ENCODE measurements around the gene MISP.

MISP gene

GRCh38 chr19:710767-711166, 40.1 kb upstream of the MISP start:
- no peak for DNase-seq
- H3K27ac ChIP-seq (ENCODE audit: low read depth, low read length), result no peak overlapping the region
- H3K36me3 ChIP-seq (ENCODE audit: control insufficient read depth in 1 of 2, insufficient read depth in 2 of 2, low read length in 2 of 2), result peaks cover 2 to 4% of the 10 kb centered on the region in 2 experiments
- H3K4me1 ChIP-seq (ENCODE audit: control insufficient read depth in 1 of 2, insufficient read depth in 2 of 2, low read length in 2 of 2), result peaks cover 0 to 3% of the 10 kb centered on the region in 2 experiments
- H3K23ac ChIP-seq (ENCODE audit: low read length), result no peak overlapping the region
- H4K91ac ChIP-seq (ENCODE audit: low read depth, low read length), result no peak overlapping the region
- peaks cover 8% of the 10 kb centered on the region for H3K9me3 ChIP-seq (ENCODE audit: insufficient read depth, low read depth, low read length)
- H2BK12ac ChIP-seq (ENCODE audit: low read length), result no peak overlapping the region
- H2AFZ ChIP-seq (ENCODE audit: insufficient read depth, low read length, poor library complexity), result no peak overlapping the region
- no peak overlapping the region for H3K4me2 ChIP-seq (ENCODE audit: low read length)
- H4K8ac ChIP-seq (ENCODE audit: low read depth, low read length), result no peak overlapping the region
- no peak overlapping the region for H4K12ac ChIP-seq (ENCODE audit: low read depth, low read length)
- H3K14ac ChIP-seq (ENCODE audit: low read length), result no peak overlapping the region
- peaks cover 7% of the 10 kb centered on the region for H3K27me3 ChIP-seq (ENCODE audit: insufficient read depth, low read length)
- no peak overlapping the region for H2BK120ac ChIP-seq (ENCODE audit: insufficient read depth, low read length, poor library complexity)
- H3K18ac ChIP-seq (ENCODE audit: low read length), result no peak overlapping the region
- no peak overlapping the region for H3K4ac ChIP-seq (ENCODE audit: low read depth, low read length)
- H3K9ac ChIP-seq (ENCODE audit: low read length), result no peak overlapping the region
- H2AK5ac ChIP-seq (ENCODE audit: low read length), result no peak overlapping the region
- H3K79me1 ChIP-seq (ENCODE audit: low read length), result no peaks in the 10 kb centered on the region
- H3K4me3 ChIP-seq (ENCODE audit: low read depth, low read length), result no peak overlapping the region
- H2BK5ac ChIP-seq (ENCODE audit: low read depth, low read length, poor library complexity), result no peak overlapping the region
- no CpG with 5 or more reads among the region's 21 CpGs for WGBS (ENCODE audit: extremely low coverage, insufficient coverage, insufficient read length)
- H3K79me2 ChIP-seq (ENCODE audit: control insufficient read depth, insufficient read depth, low read length, poor library complexity), result no peaks in the 10 kb centered on the region

- Histone ChIP-seq H3K4me3 (ENCODE audit: low read depth, low read length) (no peak overlapping the region), H3K18ac (ENCODE audit: low read length) (no peak overlapping the region), H2BK120ac (ENCODE audit: insufficient read depth, low read length, poor library complexity) (no peak overlapping the region), H2BK5ac (ENCODE audit: low read depth, low read length, poor library complexity) (no peak overlapping the region), H3K23ac (ENCODE audit: low read length) (no peak overlapping the region), H3K14ac (ENCODE audit: low read length) (no peak overlapping the region), H3K36me3 (ENCODE audit: control insufficient read depth in 1 of 2, insufficient read depth in 2 of 2, low read length in 2 of 2) (peaks cover 2 to 4% of the 10 kb centered on the region in 2 experiments), H2AFZ (ENCODE audit: insufficient read depth, low read length, poor library complexity) (no peak overlapping the region), H4K8ac (ENCODE audit: low read depth, low read length) (no peak overlapping the region), H3K4me2 (ENCODE audit: low read length) (no peak overlapping the region), H3K4ac (ENCODE audit: low read depth, low read length) (no peak overlapping the region), H4K12ac (ENCODE audit: low read depth, low read length) (no peak overlapping the region), H4K91ac (ENCODE audit: low read depth, low read length) (no peak overlapping the region), H3K9me3 (ENCODE audit: insufficient read depth, low read depth, low read length) (peaks cover 10% of the 10 kb centered on the region), H3K79me1 (ENCODE audit: low read length) (no peaks in the 10 kb centered on the region), H2BK12ac (ENCODE audit: low read length) (no peak overlapping the region), H3K9ac (ENCODE audit: low read length) (no peak overlapping the region), H3K27me3 (ENCODE audit: insufficient read depth, low read length) (peaks cover 7% of the 10 kb centered on the region), H3K4me1 (ENCODE audit: control insufficient read depth in 1 of 2, insufficient read depth in 2 of 2, low read length in 2 of 2) (peaks cover 0 to 3% of the 10 kb centered on the region in 2 experiments), H2AK5ac (ENCODE audit: low read length) (no peak overlapping the region), H3K27ac (ENCODE audit: low read depth, low read length) (no peak overlapping the region), H3K79me2 (ENCODE audit: control insufficient read depth, insufficient read depth, low read length, poor library complexity) (no peaks in the 10 kb centered on the region)
- no CpG with 5 or more reads among the region's 8 CpGs for WGBS (ENCODE audit: extremely low coverage, insufficient coverage, insufficient read length)
- DNase-seq, result no peak
Measured at GRCh38 chr19:711254-711653, 39.7 kb upstream of the MISP start.

GRCh38 chr19:715347-715746, 35.6 kb upstream of the MISP start:
- Histone ChIP-seq H3K4ac (ENCODE audit: low read depth, low read length) (no peak overlapping the region), H4K12ac (ENCODE audit: low read depth, low read length) (no peak overlapping the region), H3K9me3 (ENCODE audit: insufficient read depth, low read depth, low read length) (peaks cover 8% of the 10 kb centered on the region), H3K36me3 (ENCODE audit: control insufficient read depth in 1 of 2, insufficient read depth in 2 of 2, low read length in 2 of 2) (peaks cover 2 to 4% of the 10 kb centered on the region in 2 experiments), H2AK5ac (ENCODE audit: low read length) (no peak overlapping the region), H2AFZ (ENCODE audit: insufficient read depth, low read length, poor library complexity) (no peak overlapping the region), H2BK5ac (ENCODE audit: low read depth, low read length, poor library complexity) (no peak overlapping the region), H4K8ac (ENCODE audit: low read depth, low read length) (no peak overlapping the region), H3K4me1 (ENCODE audit: control insufficient read depth in 1 of 2, insufficient read depth in 2 of 2, low read length in 2 of 2) (no peaks in the 10 kb centered on the region), H3K23ac (ENCODE audit: low read length) (no peak overlapping the region), H3K18ac (ENCODE audit: low read length) (no peak overlapping the region), H4K91ac (ENCODE audit: low read depth, low read length) (no peak overlapping the region), H3K79me2 (ENCODE audit: control insufficient read depth, insufficient read depth, low read length, poor library complexity) (no peaks in the 10 kb centered on the region), H3K9ac (ENCODE audit: low read length) (no peak overlapping the region), H3K79me1 (ENCODE audit: low read length) (no peaks in the 10 kb centered on the region), H2BK12ac (ENCODE audit: low read length) (no peak overlapping the region), H3K27ac (ENCODE audit: low read depth, low read length) (no peak overlapping the region), H3K4me3 (ENCODE audit: low read depth, low read length) (no peak overlapping the region), H3K14ac (ENCODE audit: low read length) (no peak overlapping the region), H3K27me3 (ENCODE audit: insufficient read depth, low read length) (no peaks in the 10 kb centered on the region), H3K4me2 (ENCODE audit: low read length) (no peak overlapping the region), H2BK120ac (ENCODE audit: insufficient read depth, low read length, poor library complexity) (no peak overlapping the region)
- no CpG with 5 or more reads among the region's 3 CpGs for WGBS (ENCODE audit: extremely low coverage, insufficient coverage, insufficient read length)
- DNase-seq, result no peak

- H3K14ac ChIP-seq (ENCODE audit: low read length), result no peak overlapping the region
- H3K79me1 ChIP-seq (ENCODE audit: low read length), result no peaks in the 10 kb centered on the region
- no peak overlapping the region for H3K23ac ChIP-seq (ENCODE audit: low read length)
- no peak overlapping the region for H4K8ac ChIP-seq (ENCODE audit: low read depth, low read length)
- H3K27ac ChIP-seq (ENCODE audit: low read depth, low read length), result no peak overlapping the region
- no peak overlapping the region for H3K4ac ChIP-seq (ENCODE audit: low read depth, low read length)
- no peak overlapping the region for H3K4me2 ChIP-seq (ENCODE audit: low read length)
- no peak overlapping the region for H4K12ac ChIP-seq (ENCODE audit: low read depth, low read length)
- no peak overlapping the region for H3K4me3 ChIP-seq (ENCODE audit: low read depth, low read length)
- no peak overlapping the region for H2AK5ac ChIP-seq (ENCODE audit: low read length)
- no peak overlapping the region for H2BK5ac ChIP-seq (ENCODE audit: low read depth, low read length, poor library complexity)
- peaks cover 0 to 4% of the 10 kb centered on the region in 2 experiments for H3K36me3 ChIP-seq (ENCODE audit: control insufficient read depth in 1 of 2, insufficient read depth in 2 of 2, low read length in 2 of 2)
- no peaks in the 10 kb centered on the region for H3K79me2 ChIP-seq (ENCODE audit: control insufficient read depth, insufficient read depth, low read length, poor library complexity)
- H3K9me3 ChIP-seq (ENCODE audit: insufficient read depth, low read depth, low read length), result peaks cover 8% of the 10 kb centered on the region
- H4K91ac ChIP-seq (ENCODE audit: low read depth, low read length), result no peak overlapping the region
- no peaks in the 10 kb centered on the region for H3K27me3 ChIP-seq (ENCODE audit: insufficient read depth, low read length)
- no peak overlapping the region for H2BK12ac ChIP-seq (ENCODE audit: low read length)
- no CpG with 5 or more reads among the region's 23 CpGs for WGBS (ENCODE audit: extremely low coverage, insufficient coverage, insufficient read length)
- peak in 1 of 2 donors; percentile 25 for DNase-seq
- H3K9ac ChIP-seq (ENCODE audit: low read length), result no peak overlapping the region
- H3K4me1 ChIP-seq (ENCODE audit: control insufficient read depth in 1 of 2, insufficient read depth in 2 of 2, low read length in 2 of 2), result no peaks in the 10 kb centered on the region
- no peak overlapping the region for H3K18ac ChIP-seq (ENCODE audit: low read length)
- no peak overlapping the region for H2BK120ac ChIP-seq (ENCODE audit: insufficient read depth, low read length, poor library complexity)
- H2AFZ ChIP-seq (ENCODE audit: insufficient read depth, low read length, poor library complexity), result no peak overlapping the region
Measured at GRCh38 chr19:718251-718951, 32.5 kb upstream of the MISP start.

Measured in trophoblast cell (in vitro differentiated cells and primary cell).